Myocyte (in vitro differentiated cells): ENCODE measurements around the gene PNMA6E. TPM values are rescaled to one million over a fixed set of nuclear protein-coding genes. Genes with fewer than 3 reads are reported as not detected.

Source experiments
- DNase-seq: peaks from one replicate; pipeline ENCODE4 v3.0.0-alpha.2; 2012; ENCODE audit warnings: low read depth
- total RNA-seq: library from RNA; depleted of rRNA; stranded (reverse); fragments of >200 nt; gene quantifications from 2 replicates; pipeline ENCODE4 v1.2.3, GENCODE V29; 2014

Gene PNMA6E
- total RNA-seq, 1 donor from 2014 or later: not detected

DNA sequence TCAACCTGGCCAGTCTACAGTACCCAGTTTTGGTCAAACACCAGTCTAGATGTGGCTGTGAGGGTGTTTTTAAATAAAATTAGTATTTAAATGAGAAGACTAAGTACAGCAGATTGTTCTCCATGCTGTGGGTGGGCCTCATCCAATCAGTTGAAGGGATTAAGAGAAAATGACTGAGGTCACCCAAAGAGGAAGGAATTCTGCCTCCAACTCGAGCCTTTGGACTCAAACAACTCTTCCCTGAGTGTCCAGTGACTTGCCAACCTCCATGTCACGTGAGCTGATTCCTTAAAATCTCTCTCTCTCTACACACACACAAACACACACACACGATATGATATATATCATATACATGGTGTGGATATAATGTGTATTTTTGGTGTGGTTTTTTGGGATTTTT lies 34.7 kb upstream of the PNMA6E start:
- no peak for DNase-seq

DNA sequence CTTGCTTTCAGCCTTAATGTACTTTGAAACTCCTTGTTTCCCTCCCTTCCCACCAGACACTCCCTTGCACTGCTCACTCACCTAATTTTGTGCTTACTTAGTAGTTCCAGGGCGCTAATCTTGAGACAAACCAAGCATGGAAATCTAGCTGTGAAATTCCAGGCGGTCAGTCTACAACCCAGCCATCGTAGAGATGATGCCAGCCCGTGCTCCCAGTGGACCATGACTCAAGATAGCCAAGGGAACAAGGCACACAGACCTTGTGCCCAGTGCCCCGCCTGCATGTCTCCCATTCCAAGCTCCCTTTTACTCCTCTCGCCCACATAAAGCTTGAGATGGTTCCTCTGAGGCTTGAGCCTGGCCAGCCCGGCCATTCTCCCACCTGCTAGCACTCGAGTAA lies 33.7 kb upstream of the PNMA6E start:
- DNase-seq: peak; percentile 36

DNA sequence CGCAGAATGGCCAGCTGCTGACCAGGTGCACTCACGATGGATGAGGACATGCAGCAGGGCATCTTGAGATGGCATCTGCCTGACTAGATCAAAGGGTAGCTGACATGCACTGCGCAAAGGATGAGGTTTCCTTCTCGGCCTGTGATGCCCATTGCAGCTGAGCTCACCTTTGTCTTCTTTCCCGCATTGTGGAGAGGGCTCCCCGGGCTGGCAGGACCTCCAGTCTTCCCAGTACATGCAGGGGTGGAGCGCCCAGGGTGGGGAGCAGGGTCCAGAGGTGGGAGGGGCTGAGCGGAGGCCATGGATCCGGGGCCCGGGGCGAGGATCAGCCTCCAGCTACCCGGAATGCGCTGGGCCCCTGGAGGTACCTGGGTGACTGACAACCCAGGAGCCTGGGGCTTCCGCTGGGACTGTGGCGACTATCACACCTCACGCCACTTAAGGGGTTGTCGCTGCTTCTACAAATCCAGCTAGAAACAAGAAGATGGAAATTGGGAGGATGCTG lies 32.7 kb upstream of the PNMA6E start:
- no peak for DNase-seq

DNA sequence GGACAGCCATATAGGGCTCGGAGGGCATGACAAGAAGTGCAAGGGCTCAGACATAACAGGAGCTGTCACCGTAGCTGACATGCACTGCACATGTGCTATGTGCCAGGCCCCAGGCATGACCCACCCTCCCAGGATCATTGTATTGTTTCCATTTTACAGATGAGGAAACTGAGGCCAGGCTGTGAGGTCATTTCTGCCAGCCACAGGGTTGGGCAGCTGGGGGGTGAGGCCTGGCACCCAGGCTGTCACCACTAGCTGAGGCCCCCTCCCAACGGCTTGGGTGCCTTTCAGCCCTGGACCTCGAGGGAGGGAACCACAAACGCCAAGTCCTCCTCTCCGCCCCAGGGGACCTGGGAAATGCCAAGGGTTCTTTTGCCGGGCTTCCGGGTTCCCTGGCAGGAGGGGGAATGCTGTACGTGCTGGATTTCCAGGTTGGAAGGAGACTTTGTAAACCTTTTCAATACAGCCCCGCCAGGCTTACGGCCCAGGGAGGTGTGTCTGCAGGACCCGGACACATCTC lies 32.1 kb upstream of the PNMA6E start:
- DNase-seq: no peak

DNA sequence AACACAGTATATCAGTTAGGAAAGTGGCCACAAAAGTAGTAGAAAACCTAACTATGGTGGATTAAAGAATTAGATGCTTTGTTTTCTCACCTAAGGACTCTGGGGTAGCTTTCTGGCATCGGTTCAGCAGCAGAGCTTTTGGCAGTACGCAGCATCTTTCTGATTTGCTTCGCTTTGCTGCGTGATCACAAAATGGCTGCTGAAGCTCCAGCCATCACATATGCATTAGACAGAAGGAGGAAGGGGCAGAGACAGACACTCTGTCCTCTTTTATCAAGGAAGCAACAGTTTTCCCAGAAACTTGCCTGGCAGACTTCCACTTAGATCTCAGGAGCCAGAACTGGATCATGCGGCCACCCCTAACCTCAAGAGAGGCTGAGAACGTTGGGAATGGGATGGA lies 29.6 kb upstream of the PNMA6E start:
- no peak for DNase-seq

DNA sequence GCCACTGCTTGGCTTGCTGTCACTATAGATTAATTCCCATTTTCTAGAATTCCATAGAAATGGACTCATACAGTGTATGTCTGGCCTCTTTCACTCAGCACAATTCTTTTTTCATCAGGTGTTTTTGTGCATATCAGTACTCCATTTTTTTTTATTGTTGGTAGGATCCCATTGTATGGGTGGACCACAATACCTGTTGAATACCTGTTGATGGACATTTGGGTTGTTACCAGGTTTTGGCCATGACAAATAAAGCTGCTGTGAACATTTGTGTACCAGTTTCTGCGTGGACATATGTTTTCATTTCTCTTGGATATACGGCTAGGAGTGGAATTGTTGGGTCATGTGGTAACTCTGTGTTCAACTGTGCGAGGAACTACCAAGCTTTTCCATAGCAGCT lies 25.1 kb upstream of the PNMA6E start:
- DNase-seq: no peak

DNA sequence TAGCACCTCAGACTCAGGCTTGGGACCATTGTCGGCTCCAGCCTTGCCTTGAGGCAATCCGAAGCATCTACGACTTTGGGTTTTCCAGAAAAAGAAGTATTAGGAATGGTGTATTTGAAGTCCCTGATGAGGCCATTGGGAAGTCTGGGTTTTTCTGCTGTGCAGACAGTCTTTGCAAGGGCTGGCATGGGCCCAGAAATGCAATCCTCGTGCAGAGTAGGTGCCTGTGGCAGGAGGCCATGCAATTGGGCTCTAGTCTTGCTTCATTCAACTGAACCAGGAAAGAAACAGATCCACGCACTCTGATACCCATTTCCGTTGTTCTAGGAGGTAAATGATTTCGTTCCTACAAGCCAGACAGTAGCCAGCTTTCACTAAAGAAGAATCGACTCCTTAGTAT lies 22.5 kb upstream of the PNMA6E start:
- no peak for DNase-seq

DNA sequence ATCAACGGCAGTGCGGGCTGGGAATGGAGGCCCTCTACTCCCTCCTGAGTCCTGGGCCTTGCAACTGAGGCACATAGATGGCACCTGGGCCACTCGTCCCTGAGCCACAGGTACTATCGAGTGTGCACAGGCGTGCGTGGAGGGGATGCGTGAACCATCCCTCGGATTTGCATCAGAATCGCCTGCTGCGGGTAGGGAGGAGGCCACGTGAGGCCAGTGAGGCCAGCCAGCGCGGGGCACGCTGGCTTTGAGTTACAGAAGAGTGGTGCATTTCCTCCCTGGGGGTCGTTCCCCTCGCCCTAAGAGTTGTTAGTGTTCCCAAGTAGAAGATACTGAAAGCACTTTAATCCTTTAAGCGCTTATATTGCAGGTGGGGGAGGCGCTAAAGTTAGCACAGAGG lies 20.7 kb upstream of the PNMA6E start:
- DNase-seq: no peak

DNA sequence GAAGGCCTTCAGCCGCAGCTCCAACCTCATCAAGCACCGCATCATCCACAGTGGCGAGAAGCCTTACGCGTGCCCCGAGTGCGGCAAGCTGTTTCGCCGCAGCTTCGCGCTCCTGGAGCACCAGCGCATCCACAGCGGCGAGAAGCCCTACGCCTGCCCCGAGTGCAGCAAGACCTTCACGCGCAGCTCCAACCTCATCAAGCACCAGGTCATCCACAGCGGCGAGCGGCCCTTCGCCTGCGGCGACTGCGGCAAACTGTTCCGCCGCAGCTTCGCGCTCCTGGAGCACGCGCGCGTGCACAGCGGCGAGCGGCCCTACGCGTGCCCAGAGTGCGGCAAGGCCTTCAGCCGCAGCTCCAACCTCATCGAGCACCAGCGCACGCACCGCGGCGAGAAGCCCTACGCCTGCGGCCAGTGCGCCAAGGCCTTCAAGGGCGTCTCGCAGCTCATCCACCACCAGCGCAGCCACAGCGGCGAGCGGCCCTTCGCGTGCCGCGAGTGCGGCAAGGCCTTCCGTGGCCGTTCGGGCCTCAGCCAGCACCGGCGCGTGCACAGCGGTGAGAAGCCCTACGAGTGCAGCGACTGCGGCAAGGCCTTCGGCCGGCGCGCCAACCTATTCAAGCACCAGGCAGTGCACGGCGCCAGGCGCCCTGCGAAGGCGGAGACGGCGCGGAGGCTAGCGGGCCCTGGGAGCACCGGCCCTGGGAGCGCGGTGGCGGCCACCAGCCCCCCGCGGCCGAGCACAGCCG lies 19.9 kb upstream of the PNMA6E start:
- DNase-seq: no peak

DNA sequence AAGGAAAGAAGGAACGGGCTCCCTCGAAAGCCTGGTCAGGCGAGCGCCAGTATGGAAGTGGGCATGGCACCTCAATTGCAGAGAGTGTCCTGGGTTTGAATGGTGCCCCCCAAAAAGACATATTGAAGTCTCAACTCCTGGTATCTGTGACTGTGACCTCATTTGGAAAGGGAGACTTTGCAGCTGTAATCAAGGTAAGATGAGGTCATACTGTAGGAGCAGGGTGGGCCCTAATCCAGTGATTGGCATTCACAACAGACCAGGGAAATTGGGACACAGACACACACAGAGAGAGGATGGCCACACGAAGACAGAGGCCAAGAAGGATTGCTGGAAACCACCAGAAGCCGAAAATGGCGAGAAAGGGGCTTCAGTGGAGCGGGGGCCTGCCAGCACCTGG lies 16.5 kb upstream of the PNMA6E start:
- DNase-seq: no peak

DNA sequence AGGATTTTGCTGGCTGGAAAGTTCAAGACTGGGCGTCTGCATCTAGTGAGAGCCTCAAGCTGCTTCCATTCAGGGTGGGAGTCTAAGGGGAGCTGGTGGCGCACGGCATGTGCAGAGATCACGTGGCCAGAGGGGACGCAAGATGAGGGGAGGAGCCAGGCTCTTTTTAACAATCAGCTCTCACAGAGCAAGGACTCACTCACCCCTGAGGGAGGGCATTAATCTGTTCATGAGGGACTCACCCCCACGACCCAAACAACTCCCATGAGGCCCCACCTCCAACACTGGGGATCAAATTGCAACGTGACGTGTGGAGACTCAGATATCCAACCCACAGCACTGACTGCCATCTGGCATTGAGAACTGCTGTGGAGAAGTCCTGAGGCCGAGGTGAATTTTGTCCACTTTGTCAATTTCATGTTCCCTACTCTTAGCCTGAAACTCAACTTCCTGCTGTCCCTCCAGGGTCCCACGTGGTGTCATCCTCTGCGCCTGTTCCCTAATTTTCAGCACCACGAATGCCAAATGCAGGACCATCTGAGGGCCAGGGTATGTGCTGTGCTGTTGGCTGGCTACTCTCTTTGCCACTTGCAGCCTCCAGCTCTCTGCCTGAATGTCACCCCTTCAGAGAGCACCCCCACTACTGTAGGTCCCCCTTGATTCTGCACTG lies 15.8 kb upstream of the PNMA6E start:
- no peak for DNase-seq

DNA sequence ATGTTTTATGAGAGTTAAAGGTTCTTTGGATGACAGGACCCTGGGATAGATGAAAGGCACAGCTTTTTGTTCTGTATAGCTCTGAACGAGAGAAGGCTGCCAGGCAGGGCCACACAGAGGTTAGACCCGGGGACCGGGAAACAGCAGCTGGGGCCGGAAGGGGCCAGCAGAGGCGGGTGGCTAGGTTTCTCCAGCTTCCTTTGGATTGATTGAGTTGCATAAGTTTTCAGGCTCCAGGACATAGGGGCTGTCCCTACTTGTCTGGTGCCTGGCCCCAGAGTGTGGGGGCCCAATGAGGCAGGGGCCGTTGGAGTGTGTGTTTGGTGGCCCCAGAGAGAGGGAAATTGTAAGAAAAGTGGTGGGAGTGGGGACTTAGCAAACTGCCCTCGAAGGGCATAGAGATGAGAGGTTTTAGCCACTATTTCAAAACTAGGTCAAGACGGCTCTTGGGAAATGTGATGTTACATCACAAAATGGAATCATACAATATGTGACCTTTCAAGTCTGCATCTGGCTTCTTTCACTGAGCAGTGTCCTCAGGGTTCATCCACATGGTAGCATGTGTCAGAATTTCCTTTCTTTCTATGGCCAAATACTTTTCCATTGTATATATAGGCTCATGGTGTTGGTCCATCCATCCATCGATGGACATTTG lies 13.8 kb upstream of the PNMA6E start:
- no peak for DNase-seq

DNA sequence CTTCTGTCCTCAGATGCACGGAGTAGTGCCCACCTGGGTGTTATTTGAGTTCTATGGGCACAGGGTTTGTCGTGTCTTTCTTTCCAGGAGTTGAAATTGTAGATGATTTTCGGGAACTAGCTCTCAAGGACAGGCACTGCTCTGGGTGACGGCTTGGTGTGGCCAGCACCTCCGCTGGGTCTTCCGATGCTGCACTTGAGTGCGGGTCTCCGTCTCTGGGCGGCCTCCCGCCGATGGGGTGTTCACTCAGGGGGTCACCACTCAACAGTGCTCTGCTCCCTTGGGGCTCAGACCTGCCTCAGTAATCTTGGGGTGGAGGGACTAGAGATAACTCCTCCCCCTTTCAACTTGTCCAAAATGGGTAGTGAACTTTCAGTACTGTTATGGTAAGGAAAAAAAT lies 12.6 kb upstream of the PNMA6E start:
- no peak for DNase-seq

DNA sequence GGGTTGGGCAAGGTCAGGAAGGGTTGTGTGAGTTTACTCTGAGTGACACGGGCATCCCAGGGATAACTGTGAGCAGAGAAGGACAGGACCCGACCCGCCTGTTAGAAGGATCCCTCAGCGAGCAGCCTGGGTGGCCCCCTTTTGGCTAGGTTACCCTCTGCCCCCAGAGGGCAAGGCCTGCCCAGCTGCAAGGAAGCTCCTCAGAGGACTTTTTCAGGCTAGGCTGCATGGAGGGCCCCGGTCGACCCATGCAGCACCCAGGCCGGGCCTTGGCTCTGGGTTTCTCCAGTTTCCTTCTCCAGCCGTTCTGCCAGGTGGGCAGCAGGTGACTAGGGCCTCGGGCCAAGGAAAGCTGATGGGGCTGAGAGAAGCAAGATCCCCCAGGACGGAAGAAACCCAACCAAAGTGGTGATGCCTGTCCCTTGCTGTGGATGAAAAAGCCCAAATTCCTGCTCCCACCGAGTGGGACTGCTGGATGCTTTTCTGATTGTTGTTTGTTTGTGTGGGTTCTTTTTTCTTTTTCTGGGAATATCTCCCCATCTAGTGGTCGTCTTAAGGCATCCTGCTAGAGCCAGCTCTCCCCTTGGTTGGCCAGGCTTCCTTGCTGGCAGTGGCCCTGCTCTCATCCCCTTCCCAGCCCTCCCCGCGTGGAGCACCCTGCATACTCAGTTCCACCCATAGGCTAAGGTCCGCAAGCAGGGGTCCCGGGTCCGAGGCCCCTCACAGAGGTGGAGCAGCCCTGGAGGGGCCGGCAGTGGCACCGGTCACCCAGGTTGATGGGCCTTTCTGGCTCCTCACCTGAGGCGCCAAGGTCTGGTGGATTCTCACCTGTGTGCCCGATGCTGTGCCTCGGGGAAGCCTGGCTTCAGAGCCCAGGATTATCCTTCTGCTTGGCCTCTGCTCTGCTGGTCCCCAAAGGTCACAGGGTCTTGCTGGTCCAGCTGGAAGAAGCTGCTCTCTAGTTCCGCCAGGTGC lies 11.9 kb upstream of the PNMA6E start:
- DNase-seq: no peak

DNA sequence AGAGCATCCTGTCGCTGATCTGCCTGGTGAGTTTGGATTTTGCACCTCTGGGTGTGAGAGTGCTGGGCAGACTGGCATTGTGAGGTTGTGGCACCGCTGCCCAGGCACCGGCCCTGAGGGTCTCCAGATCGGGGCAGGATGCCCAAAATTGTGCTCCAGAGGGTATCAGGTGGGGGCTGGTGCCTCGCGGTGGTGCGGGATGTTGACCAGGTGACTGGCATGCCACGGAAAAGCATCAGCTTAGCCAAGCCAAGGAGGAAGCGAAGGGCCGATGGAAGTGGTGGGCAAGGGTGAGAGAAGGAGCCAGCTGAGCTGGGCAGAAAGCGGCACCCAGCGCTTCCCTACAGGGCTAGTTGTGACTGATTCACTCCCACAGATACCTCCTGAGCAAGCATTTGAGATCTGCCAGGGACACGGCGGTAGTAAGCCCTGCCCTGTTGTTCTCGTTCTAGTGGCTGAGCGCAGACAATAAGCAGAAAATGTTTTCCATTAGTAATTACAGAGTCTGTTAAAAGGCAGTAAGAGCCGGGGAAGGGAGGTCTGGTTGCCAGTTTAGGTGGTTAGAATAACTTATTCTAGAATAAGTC lies 10.9 kb upstream of the PNMA6E start:
- DNase-seq: no peak

DNA sequence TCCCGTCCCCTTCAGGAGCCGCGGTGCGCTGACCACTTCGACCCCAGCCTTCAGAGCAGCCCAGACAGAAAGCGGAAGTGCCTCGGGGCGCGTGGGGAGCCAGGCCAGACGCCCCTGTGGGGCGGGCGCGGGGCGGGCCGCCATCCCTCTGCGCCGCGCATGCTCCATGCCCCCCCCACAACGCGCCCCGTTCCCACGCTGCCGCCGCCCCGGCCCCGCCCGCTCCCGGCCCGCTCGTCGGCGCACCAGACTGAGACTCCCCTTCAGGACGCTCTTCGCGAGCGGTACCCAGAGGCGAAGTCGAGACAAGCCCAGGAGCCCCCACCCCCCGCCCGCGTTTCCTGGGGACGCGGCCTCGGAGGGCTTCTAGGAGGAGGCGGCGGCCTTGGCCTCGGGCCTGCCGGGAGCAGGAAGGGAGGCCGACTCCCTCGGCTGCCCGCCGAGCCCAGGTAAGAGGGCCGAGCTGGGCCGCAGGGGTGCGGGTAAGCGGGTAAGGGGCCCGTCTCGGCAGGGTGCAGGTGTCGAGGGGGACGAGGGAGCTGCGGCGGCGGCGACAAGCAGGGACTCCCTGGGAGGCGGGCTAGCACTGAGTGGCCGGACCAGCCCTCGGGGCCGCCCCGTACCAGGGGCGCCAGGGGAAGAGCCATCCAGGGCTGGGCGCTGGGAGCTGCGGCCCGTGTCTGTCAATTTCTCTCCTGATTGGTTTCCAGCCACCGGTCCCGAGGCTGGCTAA lies 10.3 kb upstream of the PNMA6E start, which contains the start of gene ZFP92:
Gene ZFP92 (plus strand): TSS at position 218 of the 733 bp plus-strand sequence. CDS start 6,851 bp downstream, outside the sequence.
- DNase-seq: no peak

DNA sequence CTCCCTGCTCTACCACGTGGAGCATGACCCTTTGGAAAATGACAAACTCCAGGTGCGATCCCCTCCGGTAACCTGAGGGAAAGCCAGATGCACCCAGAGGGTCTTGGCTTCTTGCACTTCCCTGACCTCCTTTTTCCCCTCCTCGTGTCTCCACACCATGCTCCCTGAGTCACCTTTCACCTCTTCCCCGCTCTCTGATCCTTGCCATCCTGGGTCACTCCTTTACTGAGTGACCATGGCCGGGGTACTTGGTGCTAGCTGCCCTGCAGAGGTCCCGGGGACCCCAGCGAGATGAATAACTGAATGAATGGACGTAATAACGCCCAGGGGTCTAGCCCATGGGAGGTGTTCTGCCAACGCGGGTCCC lies 9.7 kb upstream of the PNMA6E start:
- DNase-seq: no peak

DNA sequence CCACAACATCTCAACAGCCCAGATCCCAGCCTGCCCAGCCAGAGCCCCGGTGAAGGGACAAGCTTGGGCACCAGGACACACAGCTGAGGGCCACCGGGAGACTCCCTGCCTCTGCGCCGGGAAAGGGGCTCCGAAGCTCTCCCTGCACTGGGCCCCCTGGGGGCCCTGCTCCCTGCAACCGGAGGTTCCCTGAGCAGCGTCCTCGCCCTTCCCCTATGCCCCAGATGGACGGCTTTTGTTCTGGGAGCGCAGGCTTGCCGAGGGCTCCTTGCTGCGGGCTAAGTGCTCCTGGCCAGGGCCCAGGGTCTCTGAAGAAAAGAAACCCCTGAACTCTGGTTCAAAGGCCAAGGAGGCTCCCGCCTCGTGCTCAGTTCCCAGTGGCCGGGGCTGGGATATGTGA lies 9.2 kb upstream of the PNMA6E start:
- DNase-seq: no peak

DNA sequence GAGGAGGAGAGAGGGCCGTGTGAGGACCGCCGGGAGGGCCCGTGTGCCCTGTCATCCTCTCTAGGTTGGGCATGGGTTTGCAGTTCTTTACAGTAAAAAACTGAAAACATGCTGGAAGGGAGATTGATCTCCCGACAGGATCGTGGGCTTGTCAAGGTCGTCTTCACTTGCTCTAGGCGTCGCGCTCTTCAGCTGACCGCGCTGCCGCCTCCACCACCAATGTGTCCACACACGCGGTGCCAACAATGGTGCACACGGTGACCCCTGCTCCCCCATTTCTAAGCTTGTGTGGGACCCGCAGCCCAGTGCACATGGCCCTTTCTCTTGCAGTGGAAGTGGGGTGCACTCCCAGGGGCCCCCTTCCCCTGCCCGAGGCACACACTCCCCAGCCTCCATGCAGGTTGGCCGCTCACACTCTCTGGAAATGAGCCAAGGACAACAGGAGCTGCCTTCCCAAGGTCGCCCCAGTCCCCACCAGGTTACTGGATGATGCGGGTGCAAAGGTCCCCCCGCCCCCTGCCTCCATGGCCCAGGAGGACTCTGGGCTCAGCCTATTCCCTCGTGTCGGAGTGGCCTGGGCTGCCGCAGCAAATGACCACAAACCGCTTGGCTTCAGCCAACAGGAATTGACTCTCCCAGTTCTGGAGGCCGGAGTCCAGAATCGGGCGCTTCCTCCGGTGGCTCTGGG lies 8.4 kb upstream of the PNMA6E start:
- DNase-seq: no peak
